Natural killer cell treated with Interleukin-12 subunit alpha and Interleukin-12 subunit beta and Interleukin-15 and Interleukin-18, amount 100 ng/mL, for 72 hours (primary cell): Measurements from ENCODE around the gene GOLGA6L10. TPM values are rescaled to one million over a fixed set of nuclear protein-coding genes. Genes with fewer than 3 reads are reported as not detected.
"Not testable (repeated sequence)": the region's sequence is repeated elsewhere in the genome, so short reads cannot be mapped to it uniquely, and the experiment has no call there.

ENCODE experiments used
- ATAC-seq, 2 donors: fragments of 150-1000 bp; cut with Tn5 transposase in 1 of 2; sonication (Bioruptor Pico), chemical (Tn5 transposase) in 1 of 2; 2 replicates each; pipeline ENCODE4 v1.10.0; 2021
- DNase-seq: peaks from one replicate; pipeline ENCODE4 v3.0.0; 2022; ENCODE audit warnings: low spot score
- H3K27ac Mint-ChIP-seq, 2 donors: 1 replicate in 1 of 2; 2 replicates in 1 of 2; pipeline ENCODE4 v1.8.0; 2022; ENCODE audit warnings: mixed read lengths in 2 of 2, mild to moderate bottlenecking in 1 of 2, moderate library complexity in 1 of 2
- H3K27me3 Mint-ChIP-seq, 2 donors: 1 replicate in 1 of 2; 2 replicates in 1 of 2; pipeline ENCODE4 v1.8.0; 2022; ENCODE audit warnings: mixed read lengths in 2 of 2
- H3K36me3 Mint-ChIP-seq: one replicate; pipeline ENCODE4 v1.8.0; 2022; ENCODE audit warnings: mixed read lengths
- H3K4me1 Mint-ChIP-seq, 2 donors: 1 replicate in 1 of 2; 2 replicates in 1 of 2; pipeline ENCODE4 v1.8.0; 2022; ENCODE audit warnings: low read depth in 2 of 2, mixed read lengths in 2 of 2, mild to moderate bottlenecking in 1 of 2
- H3K4me3 Mint-ChIP-seq: one replicate; pipeline ENCODE4 v1.8.0; 2022; ENCODE audit warnings: mixed read lengths
- H3K9me3 Mint-ChIP-seq: 2 replicates; pipeline ENCODE4 v1.8.0; 2022; ENCODE audit warnings: mixed read lengths
- total RNA-seq, 2 donors: library from RNA; stranded (reverse); gene quantifications; one replicate each; pipeline ENCODE4 v1.2.3, GENCODE V29; 2022

Gene GOLGA6L10
- total RNA-seq, 2 donors from 2014 or later, result 2.4 to 3.0 TPM

- not testable (repeated sequence) for H3K9me3 Mint-ChIP-seq, H3K4me1 Mint-ChIP-seq, H3K27me3 Mint-ChIP-seq, H3K4me3 Mint-ChIP-seq, H3K36me3 Mint-ChIP-seq, H3K27ac Mint-ChIP-seq, ATAC-seq
- DNase-seq, result peak; percentile 48
Observed at GRCh38 chr15:82334554-82334932, 14.7 kb downstream of the GOLGA6L10 start.

DNA sequence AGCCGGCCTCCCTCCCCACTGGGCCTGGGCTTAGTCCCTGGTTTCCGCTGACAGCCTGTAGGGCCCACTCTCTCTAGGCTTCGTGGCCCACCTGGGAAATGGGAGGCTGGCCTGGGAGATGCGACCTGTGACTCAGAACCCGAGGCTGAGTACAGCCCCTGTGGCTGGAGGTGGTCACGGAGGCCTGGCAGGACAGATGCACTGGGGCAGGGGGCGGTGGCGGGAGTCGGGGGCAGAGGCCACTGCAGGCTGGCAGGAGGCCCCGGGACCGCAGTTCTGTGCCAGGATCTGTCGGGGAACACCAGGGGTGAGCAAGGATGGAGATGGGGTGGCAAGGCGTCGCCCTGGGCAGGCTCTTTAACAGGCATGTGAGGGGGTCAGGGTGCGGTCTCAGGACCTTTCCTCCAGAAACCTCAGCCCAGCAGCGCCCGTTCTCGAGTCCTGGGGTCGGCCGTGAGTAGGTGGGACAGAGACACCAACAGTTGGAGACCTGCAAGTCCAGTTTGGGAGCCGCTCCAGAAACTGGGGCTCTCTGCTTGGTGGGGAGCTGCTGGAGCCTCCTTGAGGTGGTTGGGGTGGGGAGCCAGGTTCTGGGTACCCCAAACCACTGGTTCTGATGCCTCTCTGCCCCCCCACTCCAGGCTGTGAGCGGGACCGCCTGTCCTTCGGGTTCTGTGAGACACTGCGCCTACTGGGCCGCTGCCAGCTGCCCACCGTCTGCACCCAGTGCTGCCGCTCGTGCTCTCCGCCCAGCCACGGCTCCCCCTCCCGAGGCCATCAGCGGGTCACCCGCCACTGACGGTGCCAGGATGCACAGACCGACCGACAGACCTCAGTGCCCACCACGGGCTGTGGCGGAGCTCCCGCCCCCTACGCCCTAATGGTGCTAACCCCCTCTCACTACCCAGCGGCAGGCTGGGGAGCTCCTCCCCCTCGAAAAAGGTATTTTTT, 15.4 kb downstream of the GOLGA6L10 start:
- not testable (repeated sequence) for H3K9me3 Mint-ChIP-seq, H3K4me3 Mint-ChIP-seq, H3K4me1 Mint-ChIP-seq, H3K27ac Mint-ChIP-seq, DNase-seq, ATAC-seq, H3K27me3 Mint-ChIP-seq, H3K36me3 Mint-ChIP-seq

GRCh38 chr15:82332711-82333602, 16.3 kb downstream of the GOLGA6L10 start:
- not testable (repeated sequence) for H3K27ac Mint-ChIP-seq, H3K9me3 Mint-ChIP-seq, DNase-seq, H3K36me3 Mint-ChIP-seq, H3K27me3 Mint-ChIP-seq, ATAC-seq, H3K4me3 Mint-ChIP-seq, H3K4me1 Mint-ChIP-seq

GRCh38 chr15:82331576-82332304, 17.5 kb downstream of the GOLGA6L10 start:
- peak in 1 of 2 donors; percentile 17 for ATAC-seq
- H3K27ac Mint-ChIP-seq, H3K4me3 Mint-ChIP-seq, DNase-seq, H3K4me1 Mint-ChIP-seq, H3K36me3 Mint-ChIP-seq, H3K9me3 Mint-ChIP-seq, H3K27me3 Mint-ChIP-seq: not testable (repeated sequence)

DNA sequence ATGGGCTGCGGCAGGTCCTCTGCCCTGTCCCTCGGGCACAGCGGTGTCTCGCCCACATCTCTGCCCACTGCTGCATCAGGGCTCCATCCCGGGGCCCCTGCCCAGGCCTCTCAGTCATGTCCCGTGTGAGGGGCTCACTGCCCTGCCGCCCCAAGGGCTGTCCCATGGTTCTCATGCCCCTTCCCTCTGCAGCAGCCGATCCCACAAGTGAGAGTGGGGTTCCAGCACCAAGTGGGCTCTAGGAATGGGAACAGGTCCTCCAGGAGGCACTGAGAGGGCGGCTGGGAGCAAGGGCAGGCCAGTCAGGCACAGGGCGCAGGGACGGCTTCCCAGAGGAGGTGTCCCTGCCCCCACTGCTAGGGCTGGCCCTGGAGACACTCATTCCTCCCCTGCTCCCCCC, 18.4 kb downstream of the GOLGA6L10 start:
- H3K27ac Mint-ChIP-seq, H3K36me3 Mint-ChIP-seq, DNase-seq, ATAC-seq, H3K9me3 Mint-ChIP-seq, H3K4me3 Mint-ChIP-seq, H3K4me1 Mint-ChIP-seq, H3K27me3 Mint-ChIP-seq: not testable (repeated sequence)

GRCh38 chr15:82329039-82329438, 20.2 kb downstream of the GOLGA6L10 start:
- DNase-seq, H3K9me3 Mint-ChIP-seq, ATAC-seq, H3K4me3 Mint-ChIP-seq, H3K27ac Mint-ChIP-seq, H3K36me3 Mint-ChIP-seq, H3K27me3 Mint-ChIP-seq, H3K4me1 Mint-ChIP-seq: not testable (repeated sequence)

DNA sequence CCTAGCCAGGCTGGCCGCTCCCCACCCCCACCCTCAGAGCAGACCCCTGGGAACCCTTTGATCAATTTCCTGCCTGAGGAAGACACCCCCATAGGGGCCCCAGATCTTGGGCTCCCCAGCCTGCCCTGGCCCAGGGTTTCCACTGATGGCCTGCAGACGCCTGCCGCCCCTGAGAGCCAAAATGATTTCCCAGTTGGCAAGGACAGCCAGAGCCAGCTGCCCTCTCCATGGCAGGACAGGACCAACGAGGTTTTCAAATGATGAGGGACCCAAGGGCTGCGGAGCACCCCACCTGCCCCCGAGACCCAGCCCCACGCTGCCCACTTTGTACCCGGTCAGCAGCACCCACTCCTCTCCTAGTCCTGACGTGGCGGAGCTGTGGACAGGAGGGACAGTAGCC, 21.9 kb downstream of the GOLGA6L10 start:
- not testable (repeated sequence) for H3K4me3 Mint-ChIP-seq, H3K36me3 Mint-ChIP-seq, H3K27me3 Mint-ChIP-seq, DNase-seq, ATAC-seq, H3K27ac Mint-ChIP-seq, H3K9me3 Mint-ChIP-seq, H3K4me1 Mint-ChIP-seq

GRCh38 chr15:82326896-82327295, 22.4 kb downstream of the GOLGA6L10 start:
- H3K4me1 Mint-ChIP-seq, H3K4me3 Mint-ChIP-seq, H3K27ac Mint-ChIP-seq, ATAC-seq, H3K9me3 Mint-ChIP-seq, DNase-seq, H3K36me3 Mint-ChIP-seq, H3K27me3 Mint-ChIP-seq: not testable (repeated sequence)

GRCh38 chr15:82325646-82326045, 23.6 kb downstream of the GOLGA6L10 start:
- not testable (repeated sequence) for H3K4me1 Mint-ChIP-seq

DNA sequence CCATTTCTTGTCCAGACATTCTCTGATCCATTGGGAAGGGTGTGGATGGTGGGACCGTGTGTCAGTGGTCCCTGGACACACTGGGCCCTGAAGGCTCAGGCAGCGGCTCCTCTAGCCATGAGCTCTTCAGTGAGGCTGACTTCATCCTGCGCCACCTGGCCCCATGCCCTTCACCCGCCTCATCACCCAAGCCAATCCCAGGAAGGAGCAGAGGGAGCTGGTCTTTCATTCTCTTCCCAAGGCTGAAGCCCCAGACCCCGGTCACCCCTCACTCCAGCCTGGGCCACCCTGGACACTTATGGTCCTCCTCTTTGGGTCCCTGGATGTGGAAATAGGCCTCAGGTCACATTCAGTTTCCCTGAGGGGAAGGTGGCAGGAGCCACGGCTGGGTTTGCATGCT, 24.4 kb downstream of the GOLGA6L10 start:
- not testable (repeated sequence) for H3K27ac Mint-ChIP-seq, H3K4me3 Mint-ChIP-seq, H3K4me1 Mint-ChIP-seq, H3K9me3 Mint-ChIP-seq, H3K27me3 Mint-ChIP-seq, ATAC-seq, H3K36me3 Mint-ChIP-seq
- DNase-seq, result peak; percentile 18

More at GRCh38 chr15:82325646-82326045, 23.6 kb downstream of the GOLGA6L10 start:
- DNase-seq, result peak; percentile 57
- not testable (repeated sequence) for H3K9me3 Mint-ChIP-seq, H3K4me3 Mint-ChIP-seq, H3K36me3 Mint-ChIP-seq, H3K27ac Mint-ChIP-seq, ATAC-seq, H3K27me3 Mint-ChIP-seq

GRCh38 chr15:82322488-82322887, 26.8 kb downstream of the GOLGA6L10 start:
- not testable (repeated sequence) for H3K9me3 Mint-ChIP-seq, H3K36me3 Mint-ChIP-seq, H3K27ac Mint-ChIP-seq, H3K4me1 Mint-ChIP-seq, H3K4me3 Mint-ChIP-seq, H3K27me3 Mint-ChIP-seq, DNase-seq, ATAC-seq

DNA sequence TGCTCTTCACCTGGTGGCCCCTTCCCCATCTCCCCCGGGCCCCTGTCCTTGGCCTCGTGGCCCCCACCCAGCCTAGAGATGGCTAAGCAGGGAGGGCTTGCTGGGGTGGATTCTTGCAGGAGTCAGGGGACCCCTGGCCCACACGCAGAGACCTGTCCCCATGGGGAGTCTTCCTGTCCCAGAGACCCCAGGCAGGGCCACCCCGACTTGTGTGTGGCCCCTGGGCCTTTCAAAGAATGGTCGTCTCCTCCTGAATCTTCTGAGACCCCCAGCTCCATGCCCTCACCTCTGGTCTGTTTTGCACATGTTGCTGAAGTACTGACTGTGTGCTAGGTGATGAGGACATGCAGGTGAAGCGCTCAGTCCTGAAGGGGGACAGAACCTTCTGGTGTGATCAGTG, 28.4 kb downstream of the GOLGA6L10 start:
- H3K27ac Mint-ChIP-seq, H3K4me3 Mint-ChIP-seq, H3K36me3 Mint-ChIP-seq, H3K27me3 Mint-ChIP-seq, H3K9me3 Mint-ChIP-seq, H3K4me1 Mint-ChIP-seq: not testable (repeated sequence)
- ATAC-seq (peak in 1 of 2 donors; percentile 2), DNase-seq (peak; percentile 45)

- not testable (repeated sequence) for H3K4me3 Mint-ChIP-seq, H3K36me3 Mint-ChIP-seq, H3K4me1 Mint-ChIP-seq, H3K27me3 Mint-ChIP-seq, H3K27ac Mint-ChIP-seq, ATAC-seq, H3K9me3 Mint-ChIP-seq
- DNase-seq, result peak; percentile 54
Observed at GRCh38 chr15:82319522-82320278, 29.6 kb downstream of the GOLGA6L10 start.
